H9 (cell line): ENCODE measurements around the gene PSMA2. TPM values are rescaled to one million over a fixed set of nuclear protein-coding genes. Genes with fewer than 3 reads are reported as not detected.
A peak's percentile ranks its signal among the peaks of the same experiment; 100 is the strongest.

Experiments used
- DNase-seq: peaks from one replicate; pipeline ENCODE4 v3.0.0-alpha.2; 2017
- H2AFZ ChIP-seq: one replicate; pipeline ENCODE4 v1.6.1; 2013; ENCODE audit warnings: mild to moderate bottlenecking, low read length, control low read depth, moderate library complexity
- H2AK5ac ChIP-seq: 2 replicates; pipeline ENCODE4 v1.6.1; 2013; ENCODE audit warnings: low read length, control low read depth, mixed read lengths; ENCODE audit not compliant: insufficient read length
- H2BK120ac ChIP-seq: one replicate; pipeline ENCODE4 v1.6.1; 2013; ENCODE audit warnings: low read depth, mild to moderate bottlenecking, low read length, control low read depth, inconsistent platforms; ENCODE audit not compliant: poor library complexity, severe bottlenecking
- H2BK12ac ChIP-seq: 2 replicates; pipeline ENCODE4 v1.6.1; 2013; ENCODE audit warnings: low read length, control low read depth, mixed read lengths, low read depth; ENCODE audit not compliant: insufficient read length
- H2BK15ac ChIP-seq: 2 replicates; pipeline ENCODE4 v1.6.1; 2013; ENCODE audit warnings: low read depth, low read length, control low read depth
- H2BK20ac ChIP-seq: one replicate; pipeline ENCODE4 v1.6.1; 2013; ENCODE audit warnings: low read depth, mild to moderate bottlenecking, low read length, control low read depth, inconsistent platforms; ENCODE audit not compliant: poor library complexity, severe bottlenecking
- H2BK5ac ChIP-seq: 2 replicates; pipeline ENCODE4 v1.6.1; 2013; ENCODE audit warnings: low read length, control low read depth, mixed read lengths; ENCODE audit not compliant: insufficient read length
- H3K14ac ChIP-seq: 2 replicates; pipeline ENCODE4 v1.6.1; 2013; ENCODE audit warnings: low read length, control low read depth; ENCODE audit not compliant: insufficient read depth
- H3K18ac ChIP-seq: 2 replicates; pipeline ENCODE4 v1.6.1; 2013; ENCODE audit warnings: low read depth, mild to moderate bottlenecking, mixed read lengths, low read length, control low read depth; ENCODE audit not compliant: insufficient read length
- H3K23ac ChIP-seq: 2 replicates; pipeline ENCODE4 v1.6.1; 2013; ENCODE audit warnings: low read length, control low read depth, mixed read lengths, low read depth; ENCODE audit not compliant: insufficient read length
- H3K23me2 ChIP-seq: 2 replicates; pipeline ENCODE4 v1.6.1; 2013; ENCODE audit warnings: low read depth, mild to moderate bottlenecking, mixed read lengths, low read length, control low read depth; ENCODE audit not compliant: insufficient read length, poor library complexity, severe bottlenecking
- H3K27ac ChIP-seq: 2 replicates; pipeline ENCODE4 v1.5.1; 2013; ENCODE audit warnings: low read length, control low read depth, mixed read lengths, low read depth; ENCODE audit not compliant: insufficient read length
- H3K27me3 ChIP-seq: 2 replicates; pipeline ENCODE4 v1.6.1; 2013; ENCODE audit warnings: low read length, control low read depth, inconsistent platforms; ENCODE audit not compliant: insufficient read depth
- H3K4ac ChIP-seq: 2 replicates; pipeline ENCODE4 v1.6.1; 2013; ENCODE audit warnings: low read depth, mild to moderate bottlenecking, control low read depth, inconsistent platforms, low read length, moderate library complexity
- H3K4me1 ChIP-seq: 2 replicates; pipeline ENCODE4 v1.6.1; 2013; ENCODE audit warnings: low read length, control low read depth, inconsistent platforms; ENCODE audit not compliant: insufficient read depth
- H3K4me2 ChIP-seq: 2 replicates; pipeline ENCODE4 v1.6.1; 2013; ENCODE audit warnings: low read length, control low read depth, mixed read lengths; ENCODE audit not compliant: insufficient read length, insufficient read depth
- H3K56ac ChIP-seq: 2 replicates; pipeline ENCODE4 v1.6.1; 2013; ENCODE audit warnings: low read depth, mild to moderate bottlenecking, mixed read lengths, low read length, control low read depth; ENCODE audit not compliant: insufficient read length
- H3K79me1 ChIP-seq: 2 replicates; pipeline ENCODE4 v1.6.1; 2013; ENCODE audit warnings: low read depth, mild to moderate bottlenecking, moderate library complexity, low read length, control low read depth, inconsistent platforms; ENCODE audit not compliant: insufficient read depth, poor library complexity, severe bottlenecking
- H3K79me2 ChIP-seq: 2 replicates; pipeline ENCODE4 v1.6.1; 2013; ENCODE audit warnings: low read length, control low read depth, inconsistent platforms; ENCODE audit not compliant: insufficient read depth
- H3K9ac ChIP-seq: 2 replicates; pipeline ENCODE4 v1.6.1; 2013; ENCODE audit warnings: low read length, control low read depth, mixed read lengths; ENCODE audit not compliant: insufficient read length; ENCODE audit errors: extremely low read depth
- H3K9me3 ChIP-seq: one replicate; pipeline ENCODE4 v1.6.1; 2013; ENCODE audit warnings: low read depth, low read length, inconsistent platforms; ENCODE audit not compliant: control insufficient read depth
- H3T11ph ChIP-seq: one replicate; pipeline ENCODE4 v1.6.1; 2013; ENCODE audit warnings: mild to moderate bottlenecking, low read length, control low read depth, inconsistent platforms
- H4K20me1 ChIP-seq: one replicate; pipeline ENCODE4 v1.6.1; 2013; ENCODE audit not compliant: control insufficient read depth, insufficient read length, insufficient read depth
- H4K5ac ChIP-seq: 2 replicates; pipeline ENCODE4 v1.6.1; 2013; ENCODE audit warnings: low read depth, mild to moderate bottlenecking, mixed read lengths, low read length, control low read depth; ENCODE audit not compliant: insufficient read length
- H4K8ac ChIP-seq: replicated peaks from 2 replicates; pipeline ENCODE4 v1.6.1; 2013; ENCODE audit warnings: low read length, control low read depth, mixed read lengths, low read depth; ENCODE audit not compliant: insufficient read length
- H4K91ac ChIP-seq: 2 replicates; pipeline ENCODE4 v1.6.1; 2013; ENCODE audit warnings: low read depth, mild to moderate bottlenecking, moderate library complexity, mixed read lengths, low read length, control low read depth; ENCODE audit not compliant: insufficient read length
- H3K27ac Mint-ChIP-seq, 3 experiments: 2 replicates in 2 of 3; 3 replicates in 1 of 3; pipeline ENCODE4 v1.8.0; 2020 to 2021; ENCODE audit warnings: mixed read lengths in 3 of 3, mild to moderate bottlenecking in 1 of 3, moderate library complexity in 1 of 3
- H3K27me3 Mint-ChIP-seq: 2 replicates; pipeline ENCODE4 v1.8.0; 2021; ENCODE audit warnings: low read depth, mild to moderate bottlenecking, moderate library complexity, mixed read lengths
- H3K36me3 Mint-ChIP-seq, 3 experiments: 2 replicates in 2 of 3; 3 replicates in 1 of 3; pipeline ENCODE4 v1.8.0; 2020 to 2021; ENCODE audit warnings: low read depth in 3 of 3, mixed read lengths in 3 of 3; ENCODE audit not compliant: insufficient read depth in 1 of 3
- H3K4me1 Mint-ChIP-seq, 2 experiments: 2 replicates each; pipeline ENCODE4 v1.8.0; 2020; ENCODE audit warnings: mixed read lengths in 2 of 2
- H3K4me3 Mint-ChIP-seq, 2 experiments: 2 replicates in 1 of 2; 3 replicates in 1 of 2; pipeline ENCODE4 v1.8.0; 2020 to 2021; ENCODE audit warnings: mild to moderate bottlenecking in 2 of 2, mixed read lengths in 2 of 2, moderate library complexity in 1 of 2
- H3K9me3 Mint-ChIP-seq, 2 experiments: 2 replicates in 1 of 2; 3 replicates in 1 of 2; pipeline ENCODE4 v1.8.0; 2020; ENCODE audit warnings: mild to moderate bottlenecking in 2 of 2, mixed read lengths in 2 of 2, moderate library complexity in 1 of 2
- CTCF ChIP-seq: fragments of 200-600 bp; sonication (generic); conservative IDR thresholded peaks from 3 replicates; pipeline ENCODE4 v1.8.0; 2021; ENCODE audit warnings: antibody characterized with exemption, mild to moderate bottlenecking
- WGBS: extraction: QIAGEN DNeasy Blood & Tissue Kit; methylation state at CpG from one replicate; pipeline ENCODE4 v1.1.7; 2013; ENCODE audit warnings: missing lambda C conversion rate, low lambda C conversion rate, mixed read lengths; ENCODE audit not compliant: insufficient read length; ENCODE audit errors: extremely low coverage; 5-methylcytosine and 5-hydroxymethylcytosine counted together
- total RNA-seq: library from RNA; stranded (reverse); gene quantifications from 2 replicates; pipeline ENCODE4 v1.2.1, GENCODE V29; 2021

The PSMA2 gene
- total RNA-seq, 1 experiment from 2014 or later, result 227 TPM

DNA sequence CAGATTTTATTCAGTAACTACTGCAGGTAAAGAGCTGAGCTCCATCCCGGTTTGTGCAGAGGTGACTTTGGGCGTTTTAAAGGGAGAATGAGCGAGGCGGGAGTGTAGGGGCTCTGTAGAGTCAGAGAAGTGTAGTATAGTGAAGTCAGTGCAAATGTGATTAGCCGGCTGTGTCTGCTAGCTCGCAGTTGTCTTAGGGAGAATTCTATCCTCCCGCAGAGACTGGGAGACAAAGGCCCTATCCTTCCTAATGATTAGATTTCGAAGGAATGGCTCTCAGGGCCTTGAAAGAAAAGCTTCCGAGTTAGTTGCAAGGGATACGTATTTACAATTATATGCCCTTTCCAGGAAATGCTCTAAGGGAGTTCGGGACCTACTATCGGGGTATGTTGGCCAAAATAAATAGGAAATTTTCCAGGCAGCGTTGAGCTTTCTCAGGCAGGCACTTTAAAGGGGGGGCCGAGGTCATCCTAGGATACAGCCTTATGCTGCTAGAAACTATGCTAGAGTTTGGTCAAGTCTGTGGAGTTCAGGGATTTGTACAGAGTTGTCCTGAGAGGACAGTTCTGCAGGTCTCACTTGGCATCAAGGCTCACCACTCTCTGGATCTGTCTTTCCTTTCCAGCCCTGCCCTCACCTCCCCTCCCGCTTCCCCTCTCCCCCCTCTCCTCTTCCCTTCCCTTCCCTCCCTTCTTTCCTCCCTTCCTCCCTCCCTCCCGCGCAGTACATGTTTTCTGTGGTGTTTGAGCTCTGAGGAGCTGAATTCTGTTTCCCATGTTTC lies 1.0 kb upstream of the PSMA2 start:
- Histone ChIP-seq H3K23me2 (peaks cover 11% of the 10 kb centered on the region), H4K5ac (no peak overlapping the region), H2AK5ac (no peak overlapping the region), H3K4me1 (no peaks in the 10 kb centered on the region), H3K9ac (peak overlapping the region; percentile 91), H3K14ac (no peak overlapping the region), H3K56ac (no peak overlapping the region), H4K8ac (no peak overlapping the region), H4K91ac (no peak overlapping the region), H2BK12ac (no peak overlapping the region), H3K4me2 (peak overlapping the region; percentile 80), H3K27ac (no peak overlapping the region), H3K23ac (no peak overlapping the region), H2BK20ac (no peak overlapping the region), H3K27me3 (no peaks in the 10 kb centered on the region), H3T11ph (no peak overlapping the region), H3K9me3 (no peaks in the 10 kb centered on the region), H2BK15ac (no peak overlapping the region), H3K79me1 (no peaks in the 10 kb centered on the region), H2AFZ (no peak overlapping the region), H2BK5ac (no peak overlapping the region), H3K79me2 (peaks cover 47% of the 10 kb centered on the region), H4K20me1 (no peaks in the 10 kb centered on the region), H3K18ac (no peak overlapping the region), H3K4ac (no peak overlapping the region), H2BK120ac (no peak overlapping the region)
- whole genome bisulfite sequencing, result no CpG with 5 or more reads among the region's 17 CpGs
- DNase-seq, result no peak
- Mint-ChIP-seq H3K4me3 (peak overlapping the region; percentile 97 to 100), H3K9me3 (peaks cover 0 to 3% of the 10 kb centered on the region in 2 experiments; a peak in 1 of 5 replicates), H3K36me3 (peaks cover 15 to 42% (median 34%) of the 10 kb centered on the region in 3 experiments), H3K27ac (peak overlapping the region; percentile 94 to 99 (median 99)), H3K4me1 (peaks cover 17 to 18% of the 10 kb centered on the region in 2 experiments), H3K27me3 (0 out of 2 replicates have a peak, but pooled peaks cover 2% of the 10 kb centered on the region)
- TF ChIP-seq CTCF, result no peak
